Right atrium auricular region (tissue), 2 donors: Measurements from ENCODE around the gene PHYHIPL. TPM values are rescaled to one million over a fixed set of nuclear protein-coding genes. Genes with fewer than 3 reads are reported as not detected.

Experiments used
- DNase-seq: peaks from one replicate; pipeline ENCODE4 v3.0.0-alpha.2; 2019; ENCODE audit warnings: low spot score
- H3K27ac ChIP-seq, 2 donors: fragments of 200-600 bp; sonication (generic); 1 replicate in 1 of 2; 2 replicates in 1 of 2; pipeline ENCODE4 v1.5.1; 2016 to 2019
- H3K27me3 ChIP-seq, 2 donors: fragments of 200-600 bp; sonication (generic); one replicate each; pipeline versions ENCODE4 v1.5.1 to v1.6.0; 2017 to 2019
- H3K36me3 ChIP-seq: fragments of 200-600 bp; sonication (generic); one replicate; pipeline ENCODE4 v1.5.1; 2016
- H3K4me1 ChIP-seq, 2 donors: fragments of 200-600 bp; sonication (generic); one replicate each; pipeline versions ENCODE4 v1.5.1 to v1.6.0; 2017 to 2019
- H3K4me3 ChIP-seq, 2 donors: fragments of 200-600 bp; sonication (generic); 1 replicate in 1 of 2; 2 replicates in 1 of 2; pipeline ENCODE4 v1.5.1; 2017 to 2019; ENCODE audit warnings: mild to moderate bottlenecking in 1 of 2, moderate library complexity in 1 of 2
- H3K9me3 ChIP-seq, 2 donors: fragments of 200-600 bp; sonication (generic); one replicate each; pipeline ENCODE4 v1.5.1; 2019
- CTCF ChIP-seq, 2 donors: fragments of 200-600 bp; sonication (generic); IDR thresholded peaks; one replicate each; pipeline ENCODE4 v1.5.1; 2019; ENCODE audit warnings: antibody characterized with exemption in 2 of 2
- total RNA-seq, 2 donors: library from RNA; depleted of rRNA; stranded (reverse); fragments of >200 nt; gene quantifications; one replicate each; pipeline ENCODE4 v1.1.0, GENCODE V29; 2016

Gene PHYHIPL
- total RNA-seq, 2 donors from 2014 or later = 0.28 TPM; not detected in 1

- Histone ChIP-seq H3K4me3 (no peak overlapping the region), H3K36me3 (no peaks in the 10 kb centered on the region), H3K27me3 (no peaks in the 10 kb centered on the region), H3K27ac (no peak overlapping the region), H3K9me3 (no peaks in the 10 kb centered on the region), H3K4me1 (no peaks in the 10 kb centered on the region)
- no peak for DNase-seq
- TF ChIP-seq CTCF (IDR thresholded peaks at IDR 0.05) = no peak
Observed at GRCh38 chr10:59242991-59243390, 66.5 kb downstream of the PHYHIPL start.

GRCh38 chr10:59243611-59244195 lies 67.3 kb downstream of the PHYHIPL start:
- no peak overlapping the region for H3K4me3 ChIP-seq
- no peaks in the 10 kb centered on the region for H3K36me3 ChIP-seq
- no peaks in the 10 kb centered on the region for H3K4me1 ChIP-seq
- no peaks in the 10 kb centered on the region for H3K27me3 ChIP-seq
- no peaks in the 10 kb centered on the region for H3K9me3 ChIP-seq
- TF ChIP-seq CTCF (IDR thresholded peaks at IDR 0.05) = no peak
- H3K27ac ChIP-seq = no peak overlapping the region
- no peak for DNase-seq

- H3K4me3 ChIP-seq = no peak overlapping the region
- no peaks in the 10 kb centered on the region for H3K9me3 ChIP-seq
- no peaks in the 10 kb centered on the region for H3K36me3 ChIP-seq
- no peaks in the 10 kb centered on the region for H3K27me3 ChIP-seq
- no peak overlapping the region for H3K27ac ChIP-seq
- DNase-seq = no peak
- TF ChIP-seq CTCF (IDR thresholded peaks at IDR 0.05) = no peak
- no peaks in the 10 kb centered on the region for H3K4me1 ChIP-seq
Observed at GRCh38 chr10:59244871-59245270, 68.4 kb downstream of the PHYHIPL start.

- no peaks in the 10 kb centered on the region for H3K4me1 ChIP-seq
- no peak overlapping the region for H3K4me3 ChIP-seq
- DNase-seq = no peak
- no peaks in the 10 kb centered on the region for H3K36me3 ChIP-seq
- no peak overlapping the region for H3K27ac ChIP-seq
- no peaks in the 10 kb centered on the region for H3K27me3 ChIP-seq
- H3K9me3 ChIP-seq = no peaks in the 10 kb centered on the region
- no peak for TF ChIP-seq CTCF (IDR thresholded peaks at IDR 0.05)
Observed at GRCh38 chr10:59245686-59246085, 69.2 kb downstream of the PHYHIPL start.

GRCh38 chr10:59252491-59252890 lies 76.0 kb downstream of the PHYHIPL start:
- no peak for TF ChIP-seq CTCF (IDR thresholded peaks at IDR 0.05)
- peaks cover 17% of the 10 kb centered on the region for H3K36me3 ChIP-seq
- no peaks in the 10 kb centered on the region for H3K27me3 ChIP-seq
- H3K4me1 ChIP-seq = no peaks in the 10 kb centered on the region
- H3K4me3 ChIP-seq = no peak overlapping the region
- no peaks in the 10 kb centered on the region for H3K9me3 ChIP-seq
- DNase-seq = no peak
- H3K27ac ChIP-seq = no peak overlapping the region

- Histone ChIP-seq H3K9me3 (no peaks in the 10 kb centered on the region), H3K4me3 (no peak overlapping the region), H3K36me3 (peaks cover 17% of the 10 kb centered on the region), H3K27ac (no peak overlapping the region), H3K4me1 (no peaks in the 10 kb centered on the region), H3K27me3 (no peaks in the 10 kb centered on the region)
- no peak for TF ChIP-seq CTCF (IDR thresholded peaks at IDR 0.05)
- DNase-seq = no peak
Observed at GRCh38 chr10:59255463-59255862, 79.0 kb downstream of the PHYHIPL start.
